NB4 (cell line): Measurements from ENCODE around the gene SLF2.

Experiments used
- POLR2A ChIP-seq: IDR thresholded peaks from 2 replicates; pipeline ENCODE4 v1.6.1; 2011; ENCODE audit warnings: mild to moderate bottlenecking; ENCODE audit not compliant: insufficient read length; ENCODE audit errors: extremely low read depth
- TF ChIP-seq, protein P1 (sequence below): IDR thresholded peaks from one replicate; pipeline ENCODE4 v1.5.1; 2012; ENCODE audit warnings: low read depth, low read length

DNA sequence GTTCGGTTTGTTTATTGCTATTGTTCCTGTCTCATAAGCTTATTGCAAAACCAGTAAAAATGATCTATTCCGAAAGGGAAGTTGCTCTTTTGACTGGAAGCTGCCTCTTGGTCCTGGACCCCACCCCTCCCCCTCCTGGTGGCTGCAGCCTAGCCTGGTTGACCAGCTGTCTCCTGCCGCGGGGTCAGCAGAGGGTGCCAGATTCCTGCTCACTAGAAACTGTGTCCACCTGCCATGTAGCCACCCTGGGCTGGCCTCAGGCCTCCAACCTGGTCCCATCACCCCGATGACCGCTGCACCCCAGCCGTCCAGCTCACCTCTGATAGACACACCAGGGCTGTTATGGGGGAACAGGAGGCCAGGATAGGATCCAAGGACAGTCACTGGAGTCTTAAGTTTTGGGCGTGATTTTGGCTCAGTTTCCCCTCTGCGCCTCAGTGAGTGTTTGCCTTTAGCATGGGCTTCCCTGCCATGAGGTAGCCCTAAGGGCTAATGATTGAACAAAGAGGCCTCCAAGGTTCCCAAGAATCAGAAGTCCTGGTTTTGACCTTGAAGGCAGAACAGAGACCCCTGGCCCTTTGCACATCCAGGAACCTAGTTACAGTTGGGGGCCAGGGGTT, 32.9 kb upstream of the SLF2 start:
- TF ChIP-seq, protein P1, sequence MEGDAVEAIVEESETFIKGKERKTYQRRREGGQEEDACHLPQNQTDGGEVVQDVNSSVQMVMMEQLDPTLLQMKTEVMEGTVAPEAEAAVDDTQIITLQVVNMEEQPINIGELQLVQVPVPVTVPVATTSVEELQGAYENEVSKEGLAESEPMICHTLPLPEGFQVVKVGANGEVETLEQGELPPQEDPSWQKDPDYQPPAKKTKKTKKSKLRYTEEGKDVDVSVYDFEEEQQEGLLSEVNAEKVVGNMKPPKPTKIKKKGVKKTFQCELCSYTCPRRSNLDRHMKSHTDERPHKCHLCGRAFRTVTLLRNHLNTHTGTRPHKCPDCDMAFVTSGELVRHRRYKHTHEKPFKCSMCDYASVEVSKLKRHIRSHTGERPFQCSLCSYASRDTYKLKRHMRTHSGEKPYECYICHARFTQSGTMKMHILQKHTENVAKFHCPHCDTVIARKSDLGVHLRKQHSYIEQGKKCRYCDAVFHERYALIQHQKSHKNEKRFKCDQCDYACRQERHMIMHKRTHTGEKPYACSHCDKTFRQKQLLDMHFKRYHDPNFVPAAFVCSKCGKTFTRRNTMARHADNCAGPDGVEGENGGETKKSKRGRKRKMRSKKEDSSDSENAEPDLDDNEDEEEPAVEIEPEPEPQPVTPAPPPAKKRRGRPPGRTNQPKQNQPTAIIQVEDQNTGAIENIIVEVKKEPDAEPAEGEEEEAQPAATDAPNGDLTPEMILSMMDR = no peak
- no peak for TF ChIP-seq POLR2A
